ENCODE measurements around the gene TMEM131L.
"Not testable (repeated sequence)": the region's sequence is repeated elsewhere in the genome, so short reads cannot be mapped to it uniquely, and the experiment has no call there.

The TMEM131L gene

GRCh38 chr4:153452658-153453378 is 13.3 kb upstream of the TMEM131L start:
- no peak for TF ChIP-seq CTCF (IDR thresholded peaks at IDR 0.05; ENCODE audit: control extremely low read depth, extremely low read depth, low read depth, missing control alignments)
- ChIA-PET POLR2A (interaction anchor here (0.6 kb wide), 1 partner anchor 28 kb away, joined by 3 read pairs; no protein-coding TSS in a partner anchor), CTCF (interaction anchor here (2.1 kb wide), 1 partner anchor 13 kb away, joined by 7 read pairs; the partner anchor contains the start of gene TMEM131L)
- DNase-seq (ENCODE audit: extremely low spot score), result no peak

GRCh38 chr4:153453402-153453801 is 12.8 kb upstream of the TMEM131L start:
- POLR2A ChIA-PET, result no interaction called here
- no peak for TF ChIP-seq CTCF (IDR thresholded peaks at IDR 0.05; ENCODE audit: control extremely low read depth, extremely low read depth, low read depth, missing control alignments)
- CTCF ChIA-PET, result interaction anchor here (2.1 kb wide), 1 partner anchor 13 kb away, joined by 7 read pairs; the partner anchor contains the start of gene TMEM131L
- DNase-seq (ENCODE audit: extremely low spot score), result no peak

- DNase-seq (ENCODE audit: extremely low spot score), result no peak
- ChIA-PET CTCF (interaction anchor here (0.8 to 1.3 kb wide), 3 partner anchors 12 to 113 kb away, joined by 3 read pairs; no protein-coding TSS in a partner anchor), POLR2A (no interaction called here)
- TF ChIP-seq CTCF (IDR thresholded peaks at IDR 0.05; ENCODE audit: control extremely low read depth, extremely low read depth, low read depth, missing control alignments), result no peak
These were observed 7.2 kb upstream of the TMEM131L start for GRCh38 chr4:153458969-153459368.

- CTCF ChIA-PET; DNase-seq (ENCODE audit: extremely low spot score); POLR2A ChIA-PET: not testable (repeated sequence)
These were observed 4.6 kb upstream of the TMEM131L start for GRCh38 chr4:153461549-153461948.

- DNase-seq (ENCODE audit: extremely low spot score), result no peak
- POLR2A ChIA-PET, result no interaction called here
- CTCF ChIA-PET, result interaction anchor here (2.1 kb wide), 1 partner anchor 18 kb away, joined by 5 read pairs; no protein-coding TSS in a partner anchor
- TF ChIP-seq CTCF (IDR thresholded peaks at IDR 0.05; ENCODE audit: control extremely low read depth, extremely low read depth, low read depth, missing control alignments), result no peak
These were observed 2.1 kb upstream of the TMEM131L start for GRCh38 chr4:153464068-153464467.

- POLR2A ChIA-PET, result interaction anchor here (0.9 kb wide), 2 partner anchors 23 to 26 kb away, joined by 3 to 8 read pairs; no protein-coding TSS in a partner anchor
- DNase-seq (ENCODE audit: extremely low spot score), result no peak
- TF ChIP-seq CTCF (IDR thresholded peaks at IDR 0.05; ENCODE audit: control extremely low read depth, extremely low read depth, low read depth, missing control alignments), result no peak
- CTCF ChIA-PET, result interaction anchor here (1.0 to 5.6 kb wide), 15 partner anchors 10 to 322 kb away, joined by 3 to 54 read pairs (median 4); no protein-coding TSS in a partner anchor
These were observed 1.0 kb upstream of the TMEM131L start for GRCh38 chr4:153465140-153465539.

- no peak for TF ChIP-seq CTCF (IDR thresholded peaks at IDR 0.05; ENCODE audit: control extremely low read depth, extremely low read depth, low read depth, missing control alignments)
- POLR2A ChIA-PET, result interaction anchor here (0.9 to 1.3 kb wide), 4 partner anchors 22 to 27 kb away, joined by 3 to 8 read pairs (median 3); no protein-coding TSS in a partner anchor
- DNase-seq (ENCODE audit: extremely low spot score), result peak; percentile 37
- CTCF ChIA-PET, result interaction anchor here (0.7 to 5.6 kb wide), 19 partner anchors 10 to 323 kb away, joined by 3 to 54 read pairs (median 4); no protein-coding TSS in a partner anchor
These were observed 512 bp upstream of the TMEM131L start for GRCh38 chr4:153465615-153466080.

All from GM10248 (cell line).